HT-29 (cell line): ENCODE data around the gene C2CD4C. TPM values are rescaled to one million over a fixed set of nuclear protein-coding genes. Genes with fewer than 3 reads are reported as not detected.
"Not testable (repeated sequence)": the region's sequence is repeated elsewhere in the genome, so short reads cannot be mapped to it uniquely, and the experiment has no call there.

Source experiments
- DNase-seq: peaks from one replicate; pipeline ENCODE4 v3.0.0-alpha.2; 2015; ENCODE audit warnings: low spot score
- total RNA-seq: library from RNA; depleted of rRNA; stranded (reverse); fragments of >200 nt; shearing (Covaris generic); gene quantifications from 2 replicates; pipeline ENCODE4 v1.2.3, GENCODE V29; 2014

The C2CD4C gene
- total RNA-seq, 1 experiment from 2014 or later: 0.58 TPM

- DNase-seq: no peak
These were observed 10.1 kb upstream of the C2CD4C start for GRCh38 chr19:418761-419671.

- DNase-seq: no peak
These were observed 7.5 kb upstream of the C2CD4C start for GRCh38 chr19:416416-416815.

- no peak for DNase-seq
These were observed 6.3 kb upstream of the C2CD4C start for GRCh38 chr19:415292-415691.

- no peak for DNase-seq
These were observed 4.9 kb upstream of the C2CD4C start for GRCh38 chr19:413756-414420.

DNA sequence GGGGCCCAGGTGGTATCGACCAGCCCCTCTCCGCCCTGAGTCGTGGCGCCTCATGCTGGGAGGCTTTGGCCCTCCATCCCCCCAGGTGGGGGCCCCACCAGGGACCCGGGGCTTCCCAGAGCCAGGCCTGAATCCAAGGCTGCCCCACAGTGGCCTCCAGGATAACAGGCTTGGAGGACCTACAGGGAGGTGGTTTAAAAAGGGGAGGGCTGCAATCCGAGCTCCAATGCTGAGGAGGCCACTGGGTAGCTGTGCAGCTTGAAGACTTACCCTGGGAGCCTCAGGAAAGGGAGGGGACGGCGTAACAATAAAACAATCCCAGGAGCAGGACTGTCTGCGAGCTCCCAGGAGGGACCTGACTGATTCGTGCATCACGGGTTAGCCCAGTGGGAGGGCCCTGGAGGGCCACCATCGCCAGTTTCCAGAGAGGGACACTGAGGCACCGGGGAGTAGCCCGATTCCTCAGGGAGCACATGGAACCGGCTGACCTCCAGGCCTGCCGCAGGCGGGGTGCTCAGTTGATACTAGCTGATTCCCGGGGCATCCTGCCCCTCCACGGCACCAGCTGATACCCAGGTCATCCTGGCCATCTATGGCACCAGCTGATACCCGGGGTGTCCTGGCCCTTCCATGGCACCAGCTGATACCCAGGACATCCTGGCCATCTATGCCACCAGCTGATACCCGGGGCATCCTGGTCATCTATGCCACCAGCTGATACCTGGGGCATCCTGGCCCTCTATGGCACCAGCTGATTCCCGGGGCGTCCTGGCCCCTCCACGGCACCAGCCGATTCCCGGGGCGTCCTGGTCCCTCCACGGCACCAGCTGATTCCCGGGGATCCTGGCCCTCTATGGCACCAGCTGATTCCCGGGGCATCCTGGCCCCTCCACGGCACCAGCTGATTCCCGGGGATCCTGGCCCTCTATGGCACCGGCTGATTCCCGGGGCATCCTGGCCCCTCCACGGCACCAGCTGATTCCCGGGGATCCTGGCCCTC, 3.7 kb upstream of the C2CD4C start:
- DNase-seq: no peak

DNA sequence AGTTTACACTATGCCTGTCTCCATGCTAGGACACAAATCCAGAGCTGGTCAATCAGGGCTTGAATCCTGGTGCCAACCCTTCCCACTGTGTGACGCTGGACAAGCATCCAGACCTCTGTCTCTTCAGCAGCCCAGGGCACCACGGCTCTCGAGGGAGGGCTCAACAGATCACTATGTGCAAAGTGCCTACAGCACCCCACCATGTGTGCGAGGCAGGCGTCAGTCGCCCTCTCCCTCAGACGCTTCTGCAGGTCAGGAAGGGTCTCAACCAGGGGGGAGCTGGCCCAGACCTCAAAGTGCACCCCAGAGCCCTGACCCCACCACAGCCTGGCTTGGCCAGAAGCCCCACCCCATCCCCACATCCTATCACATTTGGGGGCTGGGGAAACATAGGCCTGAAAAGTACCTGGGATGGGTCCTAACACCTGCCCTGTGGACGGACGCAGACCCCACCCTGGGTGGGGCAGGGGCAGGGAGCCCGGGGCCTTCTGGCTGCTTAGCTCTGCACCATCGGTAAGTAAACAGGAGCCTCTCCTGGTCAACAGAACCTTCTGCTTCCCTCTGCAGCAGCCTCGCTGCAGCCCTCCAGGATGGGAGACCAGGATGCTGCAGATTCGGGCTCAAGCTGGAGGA, 2.9 kb upstream of the C2CD4C start:
- no peak for DNase-seq

GRCh38 chr19:411121-411722, 2.3 kb upstream of the C2CD4C start:
- DNase-seq: not testable (repeated sequence)

DNA sequence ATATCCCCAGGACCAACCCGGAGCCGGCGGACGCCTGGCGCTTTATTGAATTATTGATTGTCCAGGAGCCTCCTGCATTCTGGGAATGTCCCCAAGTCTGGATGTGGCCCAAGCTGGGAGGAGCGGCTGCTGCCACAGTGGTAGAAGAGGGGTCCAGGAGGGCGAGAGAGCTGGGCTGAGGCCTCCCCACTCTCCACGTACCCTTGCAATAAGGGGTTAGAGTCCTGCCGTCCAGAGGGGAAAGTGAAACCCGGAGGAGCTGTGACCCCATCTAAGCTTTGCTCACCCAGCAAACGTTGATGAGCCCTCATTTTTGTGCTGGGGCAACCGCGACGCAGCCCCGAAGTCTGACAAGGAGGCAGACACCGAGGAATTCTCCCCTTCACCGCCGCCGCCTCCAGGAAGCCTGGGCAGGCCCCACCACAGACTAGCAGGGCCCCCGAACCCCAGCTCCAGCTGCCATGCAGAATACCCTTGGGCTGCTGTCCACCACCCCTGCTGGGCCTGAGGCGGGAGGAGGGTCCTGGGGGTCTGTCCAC, 1.4 kb upstream of the C2CD4C start:
- DNase-seq: no peak

DNA sequence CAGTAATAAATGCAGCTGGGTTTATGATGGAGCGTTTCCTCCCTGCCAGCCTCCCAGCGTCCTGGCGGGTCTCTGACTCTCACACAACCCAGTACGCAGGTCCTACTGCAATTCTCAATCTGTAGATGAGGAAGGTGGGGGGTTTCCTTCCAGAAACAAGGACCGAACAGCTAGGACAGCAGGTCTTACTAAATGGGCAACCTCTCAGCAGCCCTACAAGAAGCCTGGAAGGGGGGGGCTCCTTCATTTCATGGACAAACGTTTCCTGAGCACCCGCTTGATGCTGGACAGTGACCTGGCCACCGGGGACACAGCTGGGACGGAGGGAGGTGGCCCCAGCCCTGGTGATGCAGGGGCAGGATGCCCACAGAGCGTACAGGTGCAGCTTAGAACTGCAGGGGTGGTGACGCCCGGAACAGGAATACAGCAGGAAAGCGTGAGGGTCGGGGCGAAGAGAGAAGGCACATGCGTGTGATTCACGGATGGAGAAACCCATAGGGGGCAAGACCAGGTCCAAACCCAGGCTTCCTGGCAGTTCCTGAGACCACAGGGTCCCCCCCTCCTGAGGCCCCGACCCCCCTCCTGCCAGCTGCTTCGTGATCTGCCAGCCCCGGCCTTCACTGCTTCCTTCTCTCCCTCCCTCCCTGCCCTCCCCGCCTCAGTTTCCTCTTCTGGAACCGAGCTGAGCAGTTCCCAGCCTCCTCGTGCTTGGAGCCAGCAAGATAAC, 732 bp upstream of the C2CD4C start:
- no peak for DNase-seq

DNA sequence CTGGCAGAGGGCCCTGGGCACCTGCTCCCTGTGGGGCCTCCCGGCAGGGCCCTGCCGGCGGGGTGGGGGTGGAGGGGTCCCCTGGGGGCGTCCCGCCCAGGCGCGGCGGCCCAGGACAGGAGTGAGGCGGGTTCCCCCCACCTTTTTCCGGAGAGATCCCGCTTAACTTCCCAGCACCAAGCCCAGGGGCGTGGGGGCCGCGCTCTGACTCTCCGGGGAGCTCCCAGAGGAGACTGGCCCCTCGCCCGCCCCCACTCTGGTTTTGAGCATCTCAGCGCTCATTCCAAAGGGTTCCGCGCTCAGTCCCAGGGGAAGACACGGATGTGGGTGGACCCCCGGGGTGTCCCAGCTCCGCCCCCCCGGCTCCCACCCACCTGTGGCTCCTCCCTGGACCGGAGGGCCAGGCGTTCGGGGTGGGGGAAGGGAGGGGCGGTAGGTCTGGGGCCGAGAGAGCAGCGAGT, 476 bp downstream of the C2CD4C start:
- no peak for DNase-seq

GRCh38 chr19:407511-408440, 1.2 kb downstream of the C2CD4C start:
- DNase-seq: no peak

- DNase-seq: no peak
These were observed 1.9 kb downstream of the C2CD4C start for GRCh38 chr19:406971-407510.

DNA sequence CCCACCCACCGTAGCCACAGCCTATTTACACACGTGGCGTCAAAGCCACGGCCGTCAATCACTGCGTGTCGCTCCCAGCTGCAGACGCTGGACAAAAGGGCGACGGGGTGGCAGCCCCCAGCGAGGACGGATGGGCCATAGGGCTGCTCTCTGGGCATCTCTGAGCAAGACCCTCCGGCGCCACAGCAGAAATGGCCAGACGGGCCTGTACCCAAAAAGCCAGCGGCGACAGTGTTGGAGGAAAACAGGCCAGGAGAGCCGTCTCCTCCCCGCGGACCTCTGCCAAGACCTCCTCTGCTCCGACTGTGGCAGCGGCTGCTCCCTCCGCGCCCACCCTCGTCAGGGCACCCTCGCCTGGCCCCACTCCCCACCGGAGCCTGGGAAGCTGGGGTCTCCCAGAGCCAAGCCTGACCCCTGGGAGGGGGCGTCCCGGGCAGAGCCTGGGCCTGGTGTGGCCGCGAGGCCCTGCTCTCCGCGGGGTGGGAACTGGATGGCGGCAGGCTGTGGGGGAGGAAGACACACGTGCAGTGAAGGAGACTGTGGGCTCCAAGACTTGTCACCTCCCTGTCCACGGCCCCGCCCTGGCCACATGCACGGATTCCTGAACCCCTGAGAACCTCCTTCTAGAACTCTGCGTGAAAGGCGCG, 2.7 kb downstream of the C2CD4C start:
- no peak for DNase-seq

- no peak for DNase-seq
These were observed 3.6 kb downstream of the C2CD4C start for GRCh38 chr19:405121-405965.

DNA sequence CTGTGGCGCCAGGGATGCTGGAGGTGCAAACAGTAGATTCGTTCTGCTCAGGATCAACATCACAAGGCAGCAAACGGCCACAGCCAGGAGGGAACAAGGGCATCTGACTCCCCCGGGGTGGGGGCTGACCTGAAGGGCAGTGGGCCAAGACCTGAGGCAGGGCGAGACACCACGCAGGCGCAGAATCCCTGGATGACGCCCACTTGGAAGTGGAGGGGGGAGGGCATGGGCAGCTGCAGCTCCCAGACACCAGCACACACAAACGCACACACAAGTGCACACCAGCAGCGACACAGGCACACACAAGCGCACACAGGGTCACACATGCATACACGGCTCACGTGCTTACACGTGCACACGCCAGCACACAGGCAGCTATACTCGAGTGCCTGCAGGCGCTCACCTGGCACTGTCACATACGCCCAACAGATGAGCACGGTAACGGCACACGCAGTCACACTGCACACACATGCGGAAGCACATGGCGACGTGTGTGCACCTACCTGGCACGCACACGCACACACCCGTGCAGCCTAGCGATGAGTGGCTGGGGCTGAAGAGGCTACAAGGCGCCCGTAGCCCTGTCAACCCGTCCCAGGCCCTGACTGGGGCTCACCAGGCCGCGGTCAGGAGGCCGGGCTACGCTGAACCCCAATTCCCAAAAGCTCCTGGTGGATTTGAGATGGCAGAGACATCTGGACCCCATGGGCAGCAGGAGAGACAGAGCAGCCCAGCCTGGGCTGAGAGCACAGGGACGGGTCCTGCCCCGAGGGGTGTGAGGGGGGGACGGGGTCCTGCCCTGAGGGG, 5.5 kb downstream of the C2CD4C start:
- no peak for DNase-seq

DNA sequence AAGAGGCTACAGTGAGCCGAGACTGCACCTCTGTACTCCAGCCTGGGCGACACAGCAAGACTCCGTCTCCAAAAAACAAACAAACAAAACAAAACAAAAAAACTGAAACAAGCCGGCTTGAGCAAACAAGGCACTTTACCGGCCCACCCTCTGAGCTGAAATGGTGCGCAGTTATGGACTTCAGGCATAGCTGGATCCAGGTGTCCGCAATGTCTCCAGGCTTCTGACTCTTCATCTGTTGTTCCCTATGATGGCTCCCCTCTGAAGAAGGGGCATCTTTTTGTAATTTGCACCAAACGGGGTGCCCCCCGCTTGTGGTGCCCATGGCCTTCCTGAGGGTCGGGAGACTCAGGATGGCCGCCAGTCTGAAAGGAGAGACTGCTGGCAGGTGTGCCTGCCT, 6.2 kb downstream of the C2CD4C start:
- DNase-seq: no peak
